SK-N-SH (cell line): Measurements from ENCODE around the gene RYR3.

Experiments used
- CTCF ChIP-seq: fragments of 200-600 bp; sonication (generic); IDR thresholded peaks from 2 replicates; pipeline ENCODE4 v1.6.1; 2017; ENCODE audit warnings: antibody characterized with exemption, mild to moderate bottlenecking, moderate library complexity
- EZH2phosphoT487 ChIP-seq: fragments of 200-600 bp; sonication (generic); IDR thresholded peaks from 2 replicates; pipeline ENCODE4 v1.6.1; 2017; ENCODE audit warnings: low read depth, mixed run types, mild to moderate bottlenecking, antibody characterized with exemption, moderate library complexity, borderline replicate concordance
- GABPA ChIP-seq: IDR thresholded peaks from 2 replicates; pipeline ENCODE4 v1.4.0; 2012; ENCODE audit warnings: low read depth, mild to moderate bottlenecking
- SMC3 ChIP-seq: IDR thresholded peaks from 2 replicates; pipeline ENCODE4 v1.6.1; 2012; ENCODE audit warnings: low read depth, low read length, improper control_type of control experiment
- TAF1 ChIP-seq: IDR thresholded peaks from 2 replicates; pipeline ENCODE4 v1.6.1; 2012; ENCODE audit warnings: low read depth, mild to moderate bottlenecking, low read length, moderate library complexity, borderline replicate concordance

GRCh38 chr15:33810073-33810595 lies 499.4 kb downstream of the RYR3 start:
- no peak; the same call in 1 of the 2 replicates for TF ChIP-seq CTCF
- no peak for TF ChIP-seq EZH2phosphoT487
- no peak for TF ChIP-seq TAF1
- no peak for TF ChIP-seq SMC3
- TF ChIP-seq GABPA, result no peak
